SK-N-SH (cell line): ENCODE results near the gene CSTPP1.

Source experiments
- TEAD4 ChIP-seq: IDR thresholded peaks from 2 replicates; pipeline ENCODE4 v1.4.0; 2012; ENCODE audit warnings: mild to moderate bottlenecking, borderline replicate concordance; ENCODE audit not compliant: insufficient read depth
- TF ChIP-seq, protein P1 (sequence below): fragments of 200-600 bp; sonication (generic); IDR thresholded peaks from 2 replicates; pipeline ENCODE4 v1.6.1; 2017; ENCODE audit warnings: antibody characterized with exemption, mild to moderate bottlenecking, moderate library complexity

DNA sequence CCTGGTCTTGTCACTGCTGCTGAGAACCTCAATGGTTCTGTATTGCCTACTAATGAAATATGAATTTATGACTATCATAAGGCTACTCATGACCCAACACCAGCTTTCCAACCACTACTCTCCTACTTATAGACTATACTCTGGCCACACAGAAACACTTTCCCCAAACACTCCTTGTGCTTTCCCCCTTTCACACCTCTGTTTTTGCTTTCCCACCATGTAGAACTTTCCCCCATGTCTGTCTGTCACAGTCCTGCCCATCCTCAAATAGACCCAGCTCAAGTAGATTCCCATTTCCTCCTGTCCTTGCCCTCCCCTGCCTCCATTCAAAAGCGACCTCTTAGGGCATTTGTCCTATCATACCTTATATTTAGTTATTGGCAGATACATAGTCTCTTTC is 134.2 kb downstream of the CSTPP1 start:
- TF ChIP-seq TEAD4: no peak
- TF ChIP-seq, protein P1, sequence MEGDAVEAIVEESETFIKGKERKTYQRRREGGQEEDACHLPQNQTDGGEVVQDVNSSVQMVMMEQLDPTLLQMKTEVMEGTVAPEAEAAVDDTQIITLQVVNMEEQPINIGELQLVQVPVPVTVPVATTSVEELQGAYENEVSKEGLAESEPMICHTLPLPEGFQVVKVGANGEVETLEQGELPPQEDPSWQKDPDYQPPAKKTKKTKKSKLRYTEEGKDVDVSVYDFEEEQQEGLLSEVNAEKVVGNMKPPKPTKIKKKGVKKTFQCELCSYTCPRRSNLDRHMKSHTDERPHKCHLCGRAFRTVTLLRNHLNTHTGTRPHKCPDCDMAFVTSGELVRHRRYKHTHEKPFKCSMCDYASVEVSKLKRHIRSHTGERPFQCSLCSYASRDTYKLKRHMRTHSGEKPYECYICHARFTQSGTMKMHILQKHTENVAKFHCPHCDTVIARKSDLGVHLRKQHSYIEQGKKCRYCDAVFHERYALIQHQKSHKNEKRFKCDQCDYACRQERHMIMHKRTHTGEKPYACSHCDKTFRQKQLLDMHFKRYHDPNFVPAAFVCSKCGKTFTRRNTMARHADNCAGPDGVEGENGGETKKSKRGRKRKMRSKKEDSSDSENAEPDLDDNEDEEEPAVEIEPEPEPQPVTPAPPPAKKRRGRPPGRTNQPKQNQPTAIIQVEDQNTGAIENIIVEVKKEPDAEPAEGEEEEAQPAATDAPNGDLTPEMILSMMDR: no peak
